Smooth muscle cell (in vitro differentiated cells): ENCODE measurements around the gene AHCY. TPM values are rescaled to one million over a fixed set of nuclear protein-coding genes. Genes with fewer than 3 reads are reported as not detected.
"Not testable (repeated sequence)": the region's sequence is repeated elsewhere in the genome, so short reads cannot be mapped to it uniquely, and the experiment has no call there.

Source experiments
- DNase-seq: peaks from one replicate; lab custom pipeline; 2025; ENCODE audit not compliant: unreplicated experiment; lab: John Stamatoyannopoulos, UW
- H2AFZ ChIP-seq: fragments of 200-600 bp; sonication (generic); 2 replicates; pipeline ENCODE4 v1.6.0; 2016; ENCODE audit warnings: antibody characterized with exemption, low read depth, mild to moderate bottlenecking
- H3F3A ChIP-seq: fragments of 200-600 bp; sonication (generic); 2 replicates; pipeline ENCODE4 v1.6.0; 2017; ENCODE audit warnings: antibody characterized with exemption, low read depth
- H3K27ac ChIP-seq: fragments of 200-600 bp; sonication (generic); 2 replicates; pipeline ENCODE4 v1.5.1; 2016; ENCODE audit warnings: low read depth, mild to moderate bottlenecking
- H3K27me3 ChIP-seq: fragments of 200-600 bp; sonication (generic); 2 replicates; pipeline ENCODE4 v1.6.1; 2016; ENCODE audit warnings: low read depth, mild to moderate bottlenecking
- H3K36me3 ChIP-seq: fragments of 200-600 bp; sonication (generic); 2 replicates; pipeline ENCODE4 v1.5.1; 2016; ENCODE audit warnings: low read depth
- H3K4me1 ChIP-seq: fragments of 200-600 bp; sonication (generic); 2 replicates; pipeline ENCODE4 v1.5.1; 2016; ENCODE audit warnings: low read depth
- H3K4me2 ChIP-seq: fragments of 200-600 bp; sonication (generic); 2 replicates; pipeline ENCODE4 v1.6.0; 2016; ENCODE audit warnings: mild to moderate bottlenecking
- H3K4me3 ChIP-seq: fragments of 200-600 bp; sonication (generic); 2 replicates; pipeline ENCODE4 v1.5.1; 2016; ENCODE audit warnings: mild to moderate bottlenecking
- H3K79me2 ChIP-seq: fragments of 200-600 bp; sonication (generic); 2 replicates; pipeline ENCODE4 v1.6.0; 2016; ENCODE audit warnings: low read depth, mild to moderate bottlenecking
- H3K9ac ChIP-seq: fragments of 200-600 bp; sonication (generic); 2 replicates; pipeline ENCODE4 v1.6.0; 2016; ENCODE audit warnings: low read depth
- H3K9me3 ChIP-seq: fragments of 200-600 bp; sonication (generic); replicated peaks from 2 replicates; pipeline ENCODE4 v1.5.1; 2016; ENCODE audit warnings: low read depth
- H4K20me1 ChIP-seq: fragments of 200-600 bp; sonication (generic); 2 replicates; pipeline ENCODE4 v1.6.0; 2016; ENCODE audit warnings: low read depth
- WGBS: methylation state at CpG from one replicate; pipeline ENCODE4 v1.1.7; 2016; ENCODE audit warnings: low lambda C conversion rate; 5-methylcytosine and 5-hydroxymethylcytosine counted together
- polyA plus RNA-seq: library from polyadenylated mRNA; unstranded; fragments of >200 nt; fragmentation: Nextera tagmentation; extraction: Ambion mirVana; gene quantifications from 2 replicates; pipeline ENCODE4 v1.2.1, GENCODE V29; 2016
- total RNA-seq: library from RNA; depleted of rRNA; stranded (reverse); fragments of >200 nt; gene quantifications from 2 replicates; pipeline ENCODE4 v1.2.3, GENCODE V29; 2014
- TF ChIP-seq, protein P1 (sequence below): fragments of 200-600 bp; sonication (generic); IDR thresholded peaks from 2 replicates; pipeline ENCODE4 v1.5.1; 2017; ENCODE audit warnings: borderline replicate concordance, mild to moderate bottlenecking, antibody characterized with exemption; ENCODE audit not compliant: insufficient read depth, poor library complexity, severe bottlenecking

Gene AHCY
- total and polyA plus RNA-seq, 2 experiments from 2014 or later, result 39.4 to 73.8 TPM

DNA sequence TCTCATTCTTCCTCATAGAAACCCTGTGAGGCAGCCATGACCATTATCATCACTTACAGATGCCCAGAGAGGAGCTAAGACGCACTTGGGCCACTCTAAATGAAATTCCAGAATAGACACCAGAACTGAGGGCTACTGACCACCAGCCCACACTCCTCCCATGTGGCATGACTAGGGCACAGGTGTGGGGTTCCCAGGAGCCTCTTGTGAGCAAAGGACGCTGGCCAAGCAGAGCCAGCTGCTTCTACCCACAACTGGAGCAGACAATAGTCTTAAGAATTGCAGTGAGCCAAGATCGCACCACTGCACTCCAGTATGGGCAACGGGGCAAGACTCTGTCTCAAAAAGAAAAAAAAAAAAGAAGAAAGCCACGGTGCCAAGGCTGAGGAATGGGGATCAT lies 10.0 kb downstream of the AHCY start:
- no peaks in the 10 kb centered on the region for H3K4me1 ChIP-seq
- peaks cover 22% of the 10 kb centered on the region for H3K79me2 ChIP-seq
- H2AFZ ChIP-seq, result no peak overlapping the region
- H3K27ac ChIP-seq, result no peak overlapping the region
- no peaks in the 10 kb centered on the region for H3K36me3 ChIP-seq
- peaks cover 34% of the 10 kb centered on the region for H4K20me1 ChIP-seq
- H3F3A ChIP-seq, result no peaks in the 10 kb centered on the region
- TF ChIP-seq, protein P1, sequence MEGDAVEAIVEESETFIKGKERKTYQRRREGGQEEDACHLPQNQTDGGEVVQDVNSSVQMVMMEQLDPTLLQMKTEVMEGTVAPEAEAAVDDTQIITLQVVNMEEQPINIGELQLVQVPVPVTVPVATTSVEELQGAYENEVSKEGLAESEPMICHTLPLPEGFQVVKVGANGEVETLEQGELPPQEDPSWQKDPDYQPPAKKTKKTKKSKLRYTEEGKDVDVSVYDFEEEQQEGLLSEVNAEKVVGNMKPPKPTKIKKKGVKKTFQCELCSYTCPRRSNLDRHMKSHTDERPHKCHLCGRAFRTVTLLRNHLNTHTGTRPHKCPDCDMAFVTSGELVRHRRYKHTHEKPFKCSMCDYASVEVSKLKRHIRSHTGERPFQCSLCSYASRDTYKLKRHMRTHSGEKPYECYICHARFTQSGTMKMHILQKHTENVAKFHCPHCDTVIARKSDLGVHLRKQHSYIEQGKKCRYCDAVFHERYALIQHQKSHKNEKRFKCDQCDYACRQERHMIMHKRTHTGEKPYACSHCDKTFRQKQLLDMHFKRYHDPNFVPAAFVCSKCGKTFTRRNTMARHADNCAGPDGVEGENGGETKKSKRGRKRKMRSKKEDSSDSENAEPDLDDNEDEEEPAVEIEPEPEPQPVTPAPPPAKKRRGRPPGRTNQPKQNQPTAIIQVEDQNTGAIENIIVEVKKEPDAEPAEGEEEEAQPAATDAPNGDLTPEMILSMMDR, result no peak
- no peak overlapping the region for H3K4me3 ChIP-seq
- no peaks in the 10 kb centered on the region for H3K9me3 ChIP-seq
- no peak for DNase-seq
- no peaks in the 10 kb centered on the region for H3K27me3 ChIP-seq
- WGBS, result 97% methylated on average over 5 of the region's 5 CpGs
- H3K4me2 ChIP-seq, result no peak overlapping the region
- no peak overlapping the region for H3K9ac ChIP-seq

DNA sequence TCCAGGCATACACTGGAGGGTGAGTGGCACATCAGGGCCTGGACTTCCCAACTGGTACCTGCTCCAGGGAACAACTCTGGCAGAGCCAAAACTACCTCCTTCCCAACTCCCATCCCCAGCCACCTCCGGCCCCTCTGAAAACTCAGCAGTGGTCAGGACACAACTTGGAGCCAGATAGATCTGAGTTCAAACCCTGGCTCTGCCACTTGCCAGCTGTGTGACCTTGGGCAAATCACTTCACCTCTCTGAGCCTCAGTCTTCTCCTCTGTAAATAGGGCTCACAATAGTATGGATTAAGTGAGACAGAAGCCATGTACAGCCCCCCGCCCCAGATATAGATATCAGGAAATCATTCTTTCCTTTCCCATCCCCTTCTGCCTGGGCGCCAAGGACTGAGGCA lies 10.7 kb downstream of the AHCY start:
- DNase-seq, result no peak
- Histone ChIP-seq H3F3A (no peaks in the 10 kb centered on the region), H2AFZ (no peak overlapping the region), H3K9ac (no peak overlapping the region), H3K79me2 (peaks cover 16% of the 10 kb centered on the region), H3K9me3 (no peaks in the 10 kb centered on the region), H3K27me3 (no peaks in the 10 kb centered on the region), H4K20me1 (peaks cover 28% of the 10 kb centered on the region), H3K4me2 (no peak overlapping the region), H3K4me3 (no peak overlapping the region), H3K27ac (no peak overlapping the region), H3K4me1 (no peaks in the 10 kb centered on the region), H3K36me3 (no peaks in the 10 kb centered on the region)
- 98% methylated on average over 3 of the region's 3 CpGs for WGBS
- TF ChIP-seq, protein P1, result no peak

- H3K36me3 ChIP-seq, result no peaks in the 10 kb centered on the region
- DNase-seq, result no peak
- peaks cover 12% of the 10 kb centered on the region for H4K20me1 ChIP-seq
- no peak overlapping the region for H3K27ac ChIP-seq
- H3K9me3 ChIP-seq, result no peaks in the 10 kb centered on the region
- H2AFZ ChIP-seq, result no peak overlapping the region
- H3K4me2 ChIP-seq, result no peak overlapping the region
- 95% methylated on average over 11 of the region's 11 CpGs for WGBS
- no peaks in the 10 kb centered on the region for H3K27me3 ChIP-seq
- no peaks in the 10 kb centered on the region for H3K4me1 ChIP-seq
- TF ChIP-seq, protein P1, result no peak
- H3K79me2 ChIP-seq, result no peaks in the 10 kb centered on the region
- no peaks in the 10 kb centered on the region for H3F3A ChIP-seq
- no peak overlapping the region for H3K9ac ChIP-seq
- H3K4me3 ChIP-seq, result no peak overlapping the region
These were observed 12.7 kb downstream of the AHCY start for GRCh38 chr20:34290471-34290870.

DNA sequence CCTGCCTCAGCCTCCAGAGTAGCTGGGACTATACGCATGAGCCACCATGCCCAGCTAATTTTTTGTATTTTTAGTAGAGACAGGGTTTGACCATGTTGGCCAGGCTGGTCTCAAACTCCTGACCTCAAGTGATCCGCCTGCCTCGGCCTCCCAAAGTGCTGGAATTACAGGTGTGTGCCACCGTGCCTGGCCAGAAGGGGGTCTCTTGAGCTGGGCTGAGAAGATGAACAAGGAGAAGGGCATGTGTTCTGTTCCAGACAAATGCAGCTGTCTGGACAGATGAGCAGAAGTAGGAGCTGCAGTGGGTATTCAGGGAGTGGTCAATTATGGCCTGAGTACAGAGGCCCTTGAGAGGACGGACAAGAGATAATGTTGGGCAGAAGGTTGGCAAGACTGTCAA lies 15.7 kb downstream of the AHCY start:
- H3K27ac ChIP-seq, H3K4me1 ChIP-seq, H3K27me3 ChIP-seq, H3K9me3 ChIP-seq, DNase-seq, H3K79me2 ChIP-seq, H2AFZ ChIP-seq, H3K36me3 ChIP-seq, H3K4me2 ChIP-seq, H3K4me3 ChIP-seq, H4K20me1 ChIP-seq, H3F3A ChIP-seq, H3K9ac ChIP-seq: not testable (repeated sequence)
- WGBS, result 96% methylated on average over 5 of the region's 5 CpGs
